GM12892 (cell line): ENCODE results near the gene EPB41L4A.

Experiments used
- POLR2A ChIP-seq: IDR thresholded peaks from 2 replicates; pipeline ENCODE4 v1.6.1; 2011; ENCODE audit warnings: low read depth, low read length, control low read depth
- POLR2AphosphoS5 ChIP-seq: IDR thresholded peaks from 2 replicates; pipeline ENCODE4 v1.6.1; 2011; ENCODE audit warnings: low read depth, low read length, control low read depth

DNA sequence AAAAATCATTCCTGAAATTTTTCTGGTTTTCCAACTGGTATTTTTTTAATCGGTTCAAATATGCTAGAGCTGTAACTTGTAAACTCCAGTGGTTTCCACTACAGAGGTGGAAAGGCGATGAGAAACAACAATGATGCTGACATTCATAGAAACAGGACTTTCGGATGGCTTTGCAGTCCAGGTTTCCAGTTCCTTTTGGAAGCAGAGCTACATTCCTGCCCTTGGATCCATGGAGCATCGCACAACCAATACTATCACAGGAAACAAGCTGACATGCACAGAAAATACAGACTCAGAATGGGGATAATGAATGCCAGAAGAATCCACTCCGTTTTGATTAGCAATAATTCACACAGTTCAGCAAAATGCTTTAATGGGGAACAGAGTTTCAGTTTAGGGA, 140.0 kb downstream of the EPB41L4A start:
- TF ChIP-seq POLR2A (no peak), POLR2AphosphoS5 (no peak)
